Measurements from ENCODE around the gene TACC2. TPM values are rescaled to one million over a fixed set of nuclear protein-coding genes. Genes with fewer than 3 reads are reported as not detected.

The TACC2 gene
- total RNA-seq, 1 donor from 2014 or later, result 56.6 TPM

DNA sequence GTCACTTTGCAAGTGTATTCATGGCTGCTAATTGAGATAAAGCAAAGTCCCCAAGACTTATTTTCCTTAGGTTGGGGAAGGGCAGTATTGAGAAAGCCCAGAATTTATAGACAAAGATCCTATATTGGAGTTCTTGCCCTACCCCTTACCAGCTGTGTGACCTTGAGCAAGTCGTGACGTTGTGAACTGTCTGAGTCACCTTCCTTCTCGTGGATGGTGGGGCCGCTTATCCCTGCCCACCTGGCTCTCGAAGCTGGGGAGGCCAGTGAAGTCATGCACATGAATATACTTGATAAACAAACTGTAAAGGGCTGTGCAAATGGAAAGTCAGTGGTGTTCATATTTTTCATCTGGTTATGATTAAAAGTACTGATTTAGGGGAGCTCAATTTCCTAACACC, 127.4 kb downstream of the TACC2 start:
- TF ChIP-seq, protein P1, sequence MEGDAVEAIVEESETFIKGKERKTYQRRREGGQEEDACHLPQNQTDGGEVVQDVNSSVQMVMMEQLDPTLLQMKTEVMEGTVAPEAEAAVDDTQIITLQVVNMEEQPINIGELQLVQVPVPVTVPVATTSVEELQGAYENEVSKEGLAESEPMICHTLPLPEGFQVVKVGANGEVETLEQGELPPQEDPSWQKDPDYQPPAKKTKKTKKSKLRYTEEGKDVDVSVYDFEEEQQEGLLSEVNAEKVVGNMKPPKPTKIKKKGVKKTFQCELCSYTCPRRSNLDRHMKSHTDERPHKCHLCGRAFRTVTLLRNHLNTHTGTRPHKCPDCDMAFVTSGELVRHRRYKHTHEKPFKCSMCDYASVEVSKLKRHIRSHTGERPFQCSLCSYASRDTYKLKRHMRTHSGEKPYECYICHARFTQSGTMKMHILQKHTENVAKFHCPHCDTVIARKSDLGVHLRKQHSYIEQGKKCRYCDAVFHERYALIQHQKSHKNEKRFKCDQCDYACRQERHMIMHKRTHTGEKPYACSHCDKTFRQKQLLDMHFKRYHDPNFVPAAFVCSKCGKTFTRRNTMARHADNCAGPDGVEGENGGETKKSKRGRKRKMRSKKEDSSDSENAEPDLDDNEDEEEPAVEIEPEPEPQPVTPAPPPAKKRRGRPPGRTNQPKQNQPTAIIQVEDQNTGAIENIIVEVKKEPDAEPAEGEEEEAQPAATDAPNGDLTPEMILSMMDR (IDR thresholded peaks at IDR 0.05), result no peak
- H3K4me1 Mint-ChIP-seq (ENCODE audit: low read depth), result peaks cover 74% of the 10 kb centered on the region
- no peaks in the 10 kb centered on the region for H3K36me3 Mint-ChIP-seq (ENCODE audit: low read depth)
- no peak for DNase-seq (ENCODE audit: low spot score)
- H3K9me3 Mint-ChIP-seq (ENCODE audit: low read depth), result no peaks in the 10 kb centered on the region
- H3K27me3 Mint-ChIP-seq (ENCODE audit: low read depth), result no peaks in the 10 kb centered on the region
- H3K27ac Mint-ChIP-seq (ENCODE audit: unreplicated experiment), result peak overlapping the region; percentile 98
- peak overlapping the region; percentile 88 for H3K4me3 Mint-ChIP-seq (ENCODE audit: unreplicated experiment)

DNA sequence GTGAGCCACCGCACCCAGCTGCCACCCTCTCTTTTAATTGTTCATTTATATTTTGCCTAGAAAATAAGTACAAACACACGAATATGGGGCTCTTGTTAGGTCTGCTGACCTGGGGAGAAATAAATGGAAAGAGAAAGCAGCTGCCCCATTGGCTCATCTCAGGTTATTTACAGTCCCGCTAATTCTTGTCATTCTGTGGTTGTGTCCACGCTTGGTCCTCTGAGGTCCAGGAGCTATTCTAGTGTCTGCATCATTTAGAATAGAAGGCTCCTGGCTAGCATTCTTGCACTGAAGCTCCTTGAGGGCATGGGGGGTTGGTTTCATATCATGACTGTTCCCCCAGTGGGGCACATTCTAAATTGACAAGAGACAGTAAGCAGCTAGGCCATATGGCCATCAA, 128.5 kb downstream of the TACC2 start:
- Mint-ChIP-seq H3K27ac (ENCODE audit: unreplicated experiment) (no peak overlapping the region), H3K4me3 (ENCODE audit: unreplicated experiment) (no peak overlapping the region), H3K36me3 (ENCODE audit: low read depth) (no peaks in the 10 kb centered on the region), H3K9me3 (ENCODE audit: low read depth) (no peaks in the 10 kb centered on the region), H3K4me1 (ENCODE audit: low read depth) (peaks cover 64% of the 10 kb centered on the region), H3K27me3 (ENCODE audit: low read depth) (no peaks in the 10 kb centered on the region)
- DNase-seq (ENCODE audit: low spot score), result no peak
- TF ChIP-seq, protein P1 (IDR thresholded peaks at IDR 0.05), result no peak

DNA sequence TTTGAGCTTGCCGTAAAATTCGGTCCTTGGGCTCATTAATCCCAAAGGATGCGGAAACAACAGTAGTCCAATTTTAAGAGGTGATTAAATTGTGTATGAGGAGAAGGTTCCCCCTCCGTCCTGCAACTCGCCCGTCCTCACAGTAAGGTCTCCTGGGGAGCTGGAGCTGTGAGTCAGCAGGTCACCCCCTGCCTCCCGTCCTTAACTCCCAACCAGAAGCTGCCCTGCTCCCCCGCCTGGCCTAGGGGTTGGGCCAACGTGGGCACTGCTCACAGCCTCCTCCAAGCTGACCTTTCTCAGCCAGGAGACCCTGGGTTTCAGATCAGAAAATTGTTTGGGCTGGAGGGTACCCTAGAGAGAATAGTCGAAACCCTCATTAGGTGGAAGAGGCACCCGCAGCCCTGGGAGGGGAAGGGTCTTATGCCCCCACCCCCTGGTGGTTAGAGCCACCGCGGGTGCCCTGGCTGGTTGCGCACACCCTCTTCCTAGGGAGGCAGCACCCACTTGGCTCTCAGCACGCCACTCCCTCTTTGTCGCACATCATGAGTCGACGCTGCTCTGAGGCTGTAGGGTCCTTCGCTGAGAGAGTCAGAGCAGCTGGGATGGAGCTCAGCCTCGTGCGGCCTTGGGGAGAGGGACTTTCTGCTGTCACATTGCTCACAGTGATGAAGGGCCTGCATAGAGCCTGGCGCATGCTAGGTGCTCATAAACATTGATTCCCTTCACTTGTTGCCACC, 131.2 kb downstream of the TACC2 start:
- Mint-ChIP-seq H3K9me3 (ENCODE audit: low read depth) (no peaks in the 10 kb centered on the region), H3K27ac (ENCODE audit: unreplicated experiment) (no peak overlapping the region), H3K4me3 (ENCODE audit: unreplicated experiment) (no peak overlapping the region), H3K4me1 (ENCODE audit: low read depth) (peaks cover 58% of the 10 kb centered on the region), H3K27me3 (ENCODE audit: low read depth) (no peaks in the 10 kb centered on the region), H3K36me3 (ENCODE audit: low read depth) (no peaks in the 10 kb centered on the region)
- no peak for DNase-seq (ENCODE audit: low spot score)
- TF ChIP-seq, protein P1 (IDR thresholded peaks at IDR 0.05), result no peak

DNA sequence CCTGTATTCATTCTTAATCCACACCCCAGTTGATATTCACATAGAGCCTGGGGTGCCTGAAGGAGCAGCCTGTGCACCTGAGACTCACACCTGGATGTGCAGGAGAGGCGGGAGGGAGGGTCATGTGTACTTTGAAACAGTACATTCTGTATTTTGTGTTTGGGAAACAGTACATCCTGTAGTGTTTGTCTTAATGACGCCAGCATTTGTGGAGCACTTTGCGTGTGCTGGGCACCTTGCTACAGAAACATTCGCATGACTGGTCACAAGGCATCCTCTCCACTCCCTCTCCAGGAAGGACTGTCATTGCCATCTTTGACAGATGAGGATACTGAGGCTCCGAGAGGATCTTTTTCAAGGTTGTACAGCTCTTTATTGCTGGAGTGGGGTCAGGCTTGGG, 132.1 kb downstream of the TACC2 start:
- Mint-ChIP-seq H3K27ac (ENCODE audit: unreplicated experiment) (no peak overlapping the region), H3K27me3 (ENCODE audit: low read depth) (no peaks in the 10 kb centered on the region), H3K36me3 (ENCODE audit: low read depth) (no peaks in the 10 kb centered on the region), H3K4me3 (ENCODE audit: unreplicated experiment) (no peak overlapping the region), H3K4me1 (ENCODE audit: low read depth) (peaks cover 49% of the 10 kb centered on the region), H3K9me3 (ENCODE audit: low read depth) (no peaks in the 10 kb centered on the region)
- DNase-seq (ENCODE audit: low spot score), result no peak
- TF ChIP-seq, protein P1 (IDR thresholded peaks at IDR 0.05), result no peak

DNA sequence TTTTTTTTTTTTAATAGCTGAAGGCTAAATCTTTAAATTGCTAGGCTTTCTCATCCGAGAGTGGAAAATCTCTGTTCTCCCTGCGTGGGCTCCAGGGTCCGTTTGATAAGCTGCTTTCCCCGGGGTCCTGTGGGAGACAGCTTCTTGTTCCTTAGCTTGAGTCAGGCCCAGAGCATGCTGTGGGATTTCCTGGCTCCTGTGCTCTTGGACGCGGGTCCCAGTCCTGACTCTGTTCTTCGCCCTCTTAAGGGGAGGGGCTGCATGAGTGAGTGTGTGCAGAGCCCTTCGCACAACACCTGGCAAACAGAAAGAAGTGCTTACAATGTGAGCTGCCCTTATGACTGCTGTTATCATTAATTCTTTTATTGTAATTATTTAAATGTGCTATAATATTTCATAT, 133.5 kb downstream of the TACC2 start:
- Mint-ChIP-seq H3K4me1 (ENCODE audit: low read depth) (peaks cover 50% of the 10 kb centered on the region), H3K27me3 (ENCODE audit: low read depth) (no peaks in the 10 kb centered on the region), H3K9me3 (ENCODE audit: low read depth) (no peaks in the 10 kb centered on the region), H3K27ac (ENCODE audit: unreplicated experiment) (no peak overlapping the region), H3K36me3 (ENCODE audit: low read depth) (no peaks in the 10 kb centered on the region), H3K4me3 (ENCODE audit: unreplicated experiment) (no peak overlapping the region)
- no peak for DNase-seq (ENCODE audit: low spot score)
- TF ChIP-seq, protein P1 (IDR thresholded peaks at IDR 0.05), result no peak

Data from chondrocyte (in vitro differentiated cells).